HG02981 (cell line): ENCODE results near the gene CACNA1D.
"Not testable (repeated sequence)": the region's sequence is repeated elsewhere in the genome, so short reads cannot be mapped to it uniquely, and the experiment has no call there.

ENCODE experiments used
- ATAC-seq: cut with Tn5 transposase; IDR thresholded peaks from one replicate; pipeline ENCODE4 v1.9.1; 2021; ENCODE audit warnings: mild to moderate bottlenecking, moderate library complexity; ENCODE audit not compliant: unreplicated experiment

Gene CACNA1D

GRCh38 chr3:53570709-53571108 is 76.3 kb downstream of the CACNA1D start:
- ATAC-seq, result no peak

GRCh38 chr3:53571264-53571663 is 76.9 kb downstream of the CACNA1D start:
- no peak for ATAC-seq

GRCh38 chr3:53572184-53572583 is 77.8 kb downstream of the CACNA1D start:
- not testable (repeated sequence) for ATAC-seq

- ATAC-seq, result no peak
Measured at GRCh38 chr3:53577506-53577905, 83.1 kb downstream of the CACNA1D start.

GRCh38 chr3:53579636-53580035 is 85.2 kb downstream of the CACNA1D start:
- ATAC-seq, result no peak

GRCh38 chr3:53581671-53582070 is 87.3 kb downstream of the CACNA1D start:
- ATAC-seq, result no peak

GRCh38 chr3:53583161-53583690 is 88.8 kb downstream of the CACNA1D start:
- ATAC-seq, result no peak

GRCh38 chr3:53585049-53585448 is 90.6 kb downstream of the CACNA1D start:
- ATAC-seq, result no peak

- ATAC-seq, result no peak
Measured at GRCh38 chr3:53585627-53586026, 91.2 kb downstream of the CACNA1D start.

- ATAC-seq, result no peak
Measured at GRCh38 chr3:53588122-53588521, 93.7 kb downstream of the CACNA1D start.

GRCh38 chr3:53589201-53589600 is 94.8 kb downstream of the CACNA1D start:
- no peak for ATAC-seq

GRCh38 chr3:53589806-53590205 is 95.4 kb downstream of the CACNA1D start:
- ATAC-seq, result no peak

GRCh38 chr3:53590606-53591005 is 96.2 kb downstream of the CACNA1D start:
- no peak for ATAC-seq

GRCh38 chr3:53591646-53592045 is 97.2 kb downstream of the CACNA1D start:
- ATAC-seq, result no peak

GRCh38 chr3:53592862-53593261 is 98.5 kb downstream of the CACNA1D start:
- no peak for ATAC-seq

GRCh38 chr3:53593611-53594010 is 99.2 kb downstream of the CACNA1D start:
- ATAC-seq, result no peak

GRCh38 chr3:53594276-53594675 is 99.9 kb downstream of the CACNA1D start:
- ATAC-seq, result no peak

- no peak for ATAC-seq
Measured at GRCh38 chr3:53595660-53596059, 101.2 kb downstream of the CACNA1D start.

GRCh38 chr3:53597136-53597915 is 102.9 kb downstream of the CACNA1D start:
- no peak for ATAC-seq

GRCh38 chr3:53599771-53600170 is 105.4 kb downstream of the CACNA1D start:
- no peak for ATAC-seq

- ATAC-seq, result no peak
Measured at GRCh38 chr3:53602866-53603265, 108.5 kb downstream of the CACNA1D start.

- ATAC-seq, result no peak
Measured at GRCh38 chr3:53604232-53604631, 109.8 kb downstream of the CACNA1D start.

GRCh38 chr3:53606793-53607192 is 112.4 kb downstream of the CACNA1D start:
- no peak for ATAC-seq
